Measurements from ENCODE around the gene TMEM178A.
"Not testable (repeated sequence)": the region's sequence is repeated elsewhere in the genome, so short reads cannot be mapped to it uniquely, and the experiment has no call there.

TMEM178A gene

GRCh38 chr2:39649511-39649910 is 16.2 kb upstream of the TMEM178A start:
- no peak for DNase-seq

DNA sequence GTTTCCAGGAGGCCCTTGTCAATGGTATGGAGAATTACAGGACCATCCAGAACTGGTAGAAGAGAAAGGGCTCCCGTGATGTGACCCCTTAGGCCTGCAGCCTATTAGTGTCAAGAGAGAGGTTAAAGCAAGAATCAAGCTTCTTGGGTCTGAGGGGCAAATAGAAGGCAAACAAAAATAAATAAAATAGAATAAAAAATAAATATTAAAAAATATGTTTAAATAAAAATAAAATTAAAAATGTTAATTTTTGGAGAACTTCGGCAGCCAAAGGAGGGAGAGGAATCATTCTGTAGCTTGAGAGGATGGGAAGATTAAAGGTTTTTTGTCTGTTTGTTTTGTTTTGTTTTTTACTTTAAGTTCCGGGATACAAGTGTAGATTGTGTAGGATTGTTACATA is 15.2 kb upstream of the TMEM178A start:
- no peak for DNase-seq

DNA sequence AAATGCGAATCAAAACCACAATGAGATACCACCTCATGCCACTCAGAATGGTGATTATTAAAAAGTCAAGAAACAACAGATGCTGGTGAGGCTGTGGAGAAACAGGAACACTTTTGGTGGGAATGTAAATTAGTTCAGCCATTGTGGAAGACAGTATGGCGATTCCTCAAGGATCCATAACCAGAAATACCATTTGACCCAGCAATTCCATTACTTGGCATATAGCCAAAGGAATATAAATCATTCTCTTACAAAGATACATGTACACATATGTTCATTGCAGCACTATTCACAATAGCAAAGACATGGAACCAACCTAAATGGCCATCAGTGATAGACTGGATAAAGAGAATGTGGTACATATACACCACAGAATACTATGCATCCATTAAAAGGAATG is 9.5 kb upstream of the TMEM178A start:
- not testable (repeated sequence) for DNase-seq

- DNase-seq = no peak
Measured at GRCh38 chr2:39657287-39657937, 8.3 kb upstream of the TMEM178A start.

- no peak for DNase-seq
Measured at GRCh38 chr2:39658371-39658770, 7.3 kb upstream of the TMEM178A start.

GRCh38 chr2:39659765-39660611 is 5.7 kb upstream of the TMEM178A start:
- no peak for DNase-seq

GRCh38 chr2:39660612-39661236 is 5.0 kb upstream of the TMEM178A start:
- no peak for DNase-seq

- no peak for DNase-seq
Measured at GRCh38 chr2:39661826-39662225, 3.9 kb upstream of the TMEM178A start.

DNA sequence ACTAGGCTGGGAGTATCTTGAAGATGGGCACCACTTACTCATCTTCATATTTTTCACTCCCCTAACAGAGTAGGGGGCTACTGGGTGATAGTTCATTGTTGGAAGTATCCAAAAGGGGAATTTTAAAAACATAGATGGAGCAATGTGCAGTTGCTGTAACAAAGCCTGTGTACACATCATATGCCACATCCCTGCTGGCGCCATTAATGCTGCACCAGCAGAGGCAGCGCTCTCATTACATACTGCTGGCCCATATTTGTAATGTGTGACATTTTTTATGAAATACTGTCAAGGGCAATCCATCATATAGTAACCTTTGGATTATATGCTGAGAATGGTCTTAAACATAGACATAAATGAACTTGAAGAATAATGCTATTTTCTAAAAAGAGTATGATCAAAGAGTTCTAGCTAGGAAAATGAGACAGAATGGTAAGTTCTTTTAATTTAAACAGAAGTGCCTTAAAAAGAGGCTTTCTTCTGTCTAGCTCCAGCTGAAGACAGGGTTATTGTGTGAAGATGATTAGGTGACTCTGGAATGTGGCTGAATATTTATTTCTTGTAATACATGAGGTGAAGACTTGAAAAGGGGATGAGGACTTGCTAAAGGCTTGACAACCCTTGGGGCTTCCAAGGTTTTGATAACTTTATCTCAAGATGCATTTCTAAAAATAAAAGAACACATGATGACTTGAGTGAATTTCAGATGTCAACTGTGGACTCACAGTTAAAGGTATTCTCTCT is 2.4 kb upstream of the TMEM178A start:
- DNase-seq = no peak

DNA sequence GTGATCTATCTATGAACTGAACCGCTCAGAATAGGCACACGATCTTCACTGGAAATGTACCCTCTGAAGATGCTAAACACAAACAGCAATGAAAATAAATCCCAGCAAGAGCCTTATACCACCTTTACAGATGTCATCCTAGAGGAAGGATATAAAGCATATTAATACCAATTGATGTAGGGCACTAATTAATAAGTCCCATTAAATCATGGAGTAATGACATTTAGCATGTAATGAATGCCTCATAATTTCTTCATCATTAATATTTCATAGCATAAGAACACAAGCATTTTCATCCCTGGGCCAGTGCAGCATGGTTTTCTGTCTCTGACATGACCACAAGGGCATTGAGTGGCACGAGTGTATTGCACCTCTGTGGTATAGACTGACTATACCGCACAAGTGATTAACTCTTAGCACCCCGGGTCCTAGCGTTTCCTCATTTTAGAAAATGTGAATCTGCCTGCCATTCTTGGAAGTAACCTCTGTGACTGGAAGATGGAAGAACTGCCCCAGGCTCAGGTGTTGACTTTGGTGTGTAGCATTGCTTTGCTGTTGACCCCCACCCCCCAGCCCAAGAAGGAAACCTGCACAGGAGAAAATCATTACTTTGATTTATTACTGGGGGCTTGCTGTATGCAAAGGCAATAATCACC is 1.4 kb upstream of the TMEM178A start:
- no peak for DNase-seq

GRCh38 chr2:39664888-39665591 is 677 bp upstream of the TMEM178A start:
- no peak for DNase-seq

DNA sequence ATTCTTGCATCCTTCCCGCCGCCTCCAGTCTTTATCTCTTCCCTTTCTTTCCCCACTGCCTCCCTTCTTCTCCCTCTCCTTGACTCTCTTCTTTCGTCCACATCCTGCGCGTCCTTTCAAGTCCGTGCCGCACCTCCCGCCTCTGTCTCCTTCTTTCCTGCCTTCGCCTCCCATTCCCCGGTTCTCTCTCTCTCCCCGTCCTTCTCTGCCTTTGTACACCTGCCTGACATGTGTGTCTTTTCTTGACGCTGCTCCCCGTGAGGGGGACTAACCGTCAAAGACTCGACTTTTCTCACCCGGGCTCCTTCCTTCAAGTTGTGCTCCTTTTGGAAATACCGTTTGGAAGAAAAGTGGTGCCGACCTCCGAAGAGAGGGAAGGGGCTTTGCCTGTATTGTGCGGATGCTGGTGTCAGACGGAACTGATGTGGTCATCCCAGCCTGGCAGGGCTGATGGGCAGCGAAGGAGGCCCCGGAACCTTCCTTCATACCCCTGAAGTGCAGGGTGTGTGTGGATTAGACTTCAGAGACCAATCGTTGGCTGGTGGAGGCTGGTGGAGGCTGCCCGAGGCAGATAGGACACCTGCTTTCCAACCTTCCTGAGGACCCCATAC is 879 bp downstream of the TMEM178A start:
- no peak for DNase-seq

DNA sequence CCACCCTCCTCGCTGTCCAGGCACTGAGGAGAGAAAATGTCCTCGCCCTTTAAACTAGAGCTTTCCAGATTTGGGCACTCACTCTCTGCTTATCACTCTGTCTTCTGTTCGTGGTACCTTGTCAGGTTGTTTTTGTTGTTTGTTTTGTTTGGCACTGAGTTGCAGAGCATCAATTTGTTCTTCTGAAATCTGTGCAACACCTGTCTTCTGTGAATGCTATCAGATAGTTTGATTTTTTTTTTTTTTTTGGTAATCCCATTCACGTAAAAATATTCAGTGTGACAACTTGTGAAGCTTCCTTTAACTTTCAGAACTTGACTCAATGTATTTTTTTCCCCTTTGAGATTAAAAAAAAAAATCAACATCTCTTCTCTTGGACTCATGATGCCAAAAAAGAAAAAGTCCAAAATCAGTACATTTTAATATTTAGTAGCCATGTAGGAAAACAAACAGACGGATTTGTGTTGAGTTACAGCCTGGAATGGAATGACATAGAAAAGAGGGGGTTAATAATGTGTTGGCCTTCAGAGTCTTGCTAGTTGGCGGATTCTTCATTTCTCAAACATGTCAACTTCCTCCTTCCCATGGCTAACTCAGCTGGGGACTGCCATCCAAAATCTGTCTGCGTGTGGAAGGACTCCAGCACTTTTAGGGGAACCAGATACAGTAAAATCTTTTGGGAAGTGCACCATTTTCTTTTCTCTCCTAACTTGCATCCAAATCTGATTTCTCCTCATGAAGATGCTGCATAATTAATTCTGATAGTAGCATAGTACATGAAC is 1.6 kb downstream of the TMEM178A start:
- no peak for DNase-seq

GRCh38 chr2:39667886-39668276 is 2.2 kb downstream of the TMEM178A start:
- DNase-seq = no peak

DNA sequence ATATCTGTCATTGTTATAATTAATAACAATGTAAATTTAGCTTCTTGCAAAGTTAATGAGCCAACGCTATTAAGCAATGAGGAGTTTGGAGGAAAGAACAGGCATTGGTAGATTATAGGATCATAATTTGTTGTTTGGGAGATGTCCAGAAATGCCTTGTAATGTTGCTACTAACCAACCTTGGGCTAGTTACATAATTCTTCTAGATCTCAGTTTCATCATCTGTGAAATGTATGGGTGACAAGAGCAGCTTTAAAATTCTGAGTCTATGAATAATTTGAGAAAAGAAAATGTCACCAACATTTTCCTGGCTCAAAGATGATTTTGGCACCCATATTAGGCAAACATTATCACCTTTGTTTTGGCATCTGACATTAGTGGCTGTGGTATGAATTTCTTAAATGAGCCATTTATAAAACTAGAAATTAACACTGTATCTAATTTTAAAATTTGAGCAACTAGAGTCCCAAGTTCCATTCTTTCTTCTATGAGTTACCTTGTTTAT is 2.9 kb downstream of the TMEM178A start:
- no peak for DNase-seq

DNA sequence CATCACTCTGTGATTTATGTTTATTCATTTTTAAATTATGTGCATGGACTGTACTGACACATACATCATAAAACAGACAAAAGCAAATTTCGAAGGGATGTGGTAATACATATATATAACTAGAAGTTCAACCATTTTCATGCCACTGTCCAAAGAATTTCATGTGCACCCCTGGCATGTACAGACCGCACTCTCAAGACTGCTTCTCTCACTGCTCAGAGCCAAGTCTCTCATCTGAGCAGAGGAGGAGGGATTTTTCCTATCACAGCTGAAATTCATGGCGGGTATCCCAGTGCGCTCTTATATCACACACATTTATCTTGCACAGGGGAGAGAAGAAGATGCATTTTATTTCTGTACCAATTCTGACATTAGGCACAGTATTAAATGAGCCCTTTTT is 5.9 kb downstream of the TMEM178A start:
- no peak for DNase-seq

GRCh38 chr2:39673018-39673417 is 7.3 kb downstream of the TMEM178A start:
- no peak for DNase-seq

GRCh38 chr2:39676342-39676741 is 10.6 kb downstream of the TMEM178A start:
- DNase-seq = no peak

GRCh38 chr2:39678170-39678569 is 12.5 kb downstream of the TMEM178A start:
- no peak for DNase-seq

GRCh38 chr2:39679805-39680204 is 14.1 kb downstream of the TMEM178A start:
- no peak for DNase-seq
